Suprapubic skin (tissue), 3 donors: ENCODE results near the gene NPHP4.

Source experiments
- EP300 ChIP-seq: sonication (generic); formaldehyde crosslinking; IDR thresholded peaks from one replicate; pipeline ENCODE4 v1.6.1; 2017; ENCODE audit warnings: antibody characterized with exemption
- POLR2A ChIP-seq, 2 donors: fragments of 450-650 bp; IDR thresholded peaks; one replicate each; pipeline ENCODE4 v1.6.1; 2017; ENCODE audit warnings: antibody characterized with exemption in 2 of 2, mild to moderate bottlenecking in 2 of 2, moderate library complexity in 2 of 2
- TF ChIP-seq, protein P1 (sequence below), 2 donors: fragments of 200-600 bp in 1 of 2; fragments of 450-650 bp in 1 of 2; sonication (generic) in 1 of 2; IDR thresholded peaks; one replicate each; pipeline ENCODE4 v1.5.1; 2016 to 2019; ENCODE audit warnings: antibody characterized with exemption in 2 of 2, mild to moderate bottlenecking in 1 of 2, moderate library complexity in 1 of 2

DNA sequence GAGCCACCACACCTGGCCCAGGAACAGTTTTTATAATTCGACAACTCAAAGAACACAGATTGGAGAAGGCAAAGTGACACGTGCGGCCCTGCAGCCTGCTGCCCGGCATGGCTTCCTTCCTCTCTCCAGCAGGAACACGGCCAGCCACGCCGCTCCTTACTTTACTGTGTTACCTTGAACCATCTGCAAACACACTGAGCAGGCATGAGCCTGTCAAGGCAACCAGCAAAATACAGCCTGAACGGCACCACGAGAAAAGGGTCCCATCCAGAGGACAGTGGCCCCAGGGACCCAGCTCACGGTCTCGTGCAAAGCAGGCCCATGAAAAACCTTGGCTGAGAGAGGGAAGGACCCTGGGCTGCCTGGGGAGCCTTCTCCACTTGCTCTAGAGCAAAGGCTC is 38.8 kb downstream of the NPHP4 start:
- TF ChIP-seq, protein P1, sequence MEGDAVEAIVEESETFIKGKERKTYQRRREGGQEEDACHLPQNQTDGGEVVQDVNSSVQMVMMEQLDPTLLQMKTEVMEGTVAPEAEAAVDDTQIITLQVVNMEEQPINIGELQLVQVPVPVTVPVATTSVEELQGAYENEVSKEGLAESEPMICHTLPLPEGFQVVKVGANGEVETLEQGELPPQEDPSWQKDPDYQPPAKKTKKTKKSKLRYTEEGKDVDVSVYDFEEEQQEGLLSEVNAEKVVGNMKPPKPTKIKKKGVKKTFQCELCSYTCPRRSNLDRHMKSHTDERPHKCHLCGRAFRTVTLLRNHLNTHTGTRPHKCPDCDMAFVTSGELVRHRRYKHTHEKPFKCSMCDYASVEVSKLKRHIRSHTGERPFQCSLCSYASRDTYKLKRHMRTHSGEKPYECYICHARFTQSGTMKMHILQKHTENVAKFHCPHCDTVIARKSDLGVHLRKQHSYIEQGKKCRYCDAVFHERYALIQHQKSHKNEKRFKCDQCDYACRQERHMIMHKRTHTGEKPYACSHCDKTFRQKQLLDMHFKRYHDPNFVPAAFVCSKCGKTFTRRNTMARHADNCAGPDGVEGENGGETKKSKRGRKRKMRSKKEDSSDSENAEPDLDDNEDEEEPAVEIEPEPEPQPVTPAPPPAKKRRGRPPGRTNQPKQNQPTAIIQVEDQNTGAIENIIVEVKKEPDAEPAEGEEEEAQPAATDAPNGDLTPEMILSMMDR (IDR thresholded peaks at IDR 0.05): no peak
- TF ChIP-seq POLR2A (IDR thresholded peaks at IDR 0.05) (no peak), EP300 (no peak)
